H1 (cell line): ENCODE data around the gene MUC22. TPM values are rescaled to one million over a fixed set of nuclear protein-coding genes. Genes with fewer than 3 reads are reported as not detected.

Experiments
- EZH2 ChIP-seq: fragments of 200-600 bp; sonication (generic); IDR thresholded peaks from 2 replicates; pipeline ENCODE4 v1.7.1; 2012; ENCODE audit warnings: low read depth, mild to moderate bottlenecking, moderate library complexity, low read length, inconsistent platforms; ENCODE audit not compliant: severe bottlenecking
- GABPA ChIP-seq: IDR thresholded peaks from 2 replicates; pipeline ENCODE4 v1.6.1; 2011; ENCODE audit warnings: mild to moderate bottlenecking, low read length, moderate library complexity, borderline replicate concordance; ENCODE audit not compliant: insufficient read depth
- HDAC6 ChIP-seq: IDR thresholded peaks from one replicate; pipeline ENCODE4 v1.7.1; 2012; ENCODE audit warnings: low read depth, mild to moderate bottlenecking, inconsistent platforms, low read length, moderate library complexity
- polyA plus RNA-seq, 7 experiments: library from polyadenylated mRNA; depleted of rRNA in 3 of 7; stranded (reverse) in 5 of 7; unstranded in 2 of 7; fragments of >200 nt in 5 of 7; fragments of 200-250 nt in 2 of 7; gene quantifications; 1 replicate in 5 of 7; 2 replicates in 1 of 7; 4 replicates in 1 of 7; pipeline versions ENCODE4 v1.2.1 to v1.2.3, GENCODE V29; 2011 to 2013; ENCODE audit warnings: missing spikeins in 2 of 7, mixed read lengths in 2 of 7
- total RNA-seq: library from RNA; stranded (reverse); fragmentation: NEBNext Ultra II Directional; extraction: Animal tissue kit (Norgen Biotek cat#: 25700); gene quantifications from 2 replicates; pipeline ENCODE4 v1.2.1, GENCODE V29; 2021
- TF ChIP-seq, protein P1 (sequence below): fragments of 300-600 bp; sonication (generic); IDR thresholded peaks from 2 replicates; pipeline ENCODE4 v1.7.1; 2012; ENCODE audit warnings: low read length, moderate library complexity, mild to moderate bottlenecking, inconsistent platforms; ENCODE audit not compliant: insufficient replicate concordance

The MUC22 gene
- total and polyA plus RNA-seq, 2 of the 8 experiments (the other 6 are each of a cell fraction or from before 2014, with no cell fraction given): 0.02 TPM; not detected in 1

DNA sequence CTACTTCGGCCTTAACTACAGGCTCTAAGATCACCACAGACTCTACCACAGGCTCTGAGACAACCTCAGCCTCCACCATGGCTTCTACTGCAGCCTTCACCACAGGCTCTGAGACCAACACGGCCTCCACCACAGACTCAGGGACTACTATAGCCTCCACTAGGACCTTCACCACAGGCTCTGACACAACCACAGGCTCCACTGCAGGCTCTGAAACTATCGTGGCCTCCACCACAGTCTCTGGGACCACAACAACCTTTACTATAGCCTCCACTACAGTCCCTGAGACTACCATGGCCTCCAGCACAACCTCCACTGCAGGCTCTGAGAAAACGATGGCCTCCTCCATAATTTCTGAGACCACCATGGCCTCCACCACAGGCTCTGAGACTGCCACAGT is 15.3 kb downstream of the MUC22 start (continued):
- TF ChIP-seq, protein P1, sequence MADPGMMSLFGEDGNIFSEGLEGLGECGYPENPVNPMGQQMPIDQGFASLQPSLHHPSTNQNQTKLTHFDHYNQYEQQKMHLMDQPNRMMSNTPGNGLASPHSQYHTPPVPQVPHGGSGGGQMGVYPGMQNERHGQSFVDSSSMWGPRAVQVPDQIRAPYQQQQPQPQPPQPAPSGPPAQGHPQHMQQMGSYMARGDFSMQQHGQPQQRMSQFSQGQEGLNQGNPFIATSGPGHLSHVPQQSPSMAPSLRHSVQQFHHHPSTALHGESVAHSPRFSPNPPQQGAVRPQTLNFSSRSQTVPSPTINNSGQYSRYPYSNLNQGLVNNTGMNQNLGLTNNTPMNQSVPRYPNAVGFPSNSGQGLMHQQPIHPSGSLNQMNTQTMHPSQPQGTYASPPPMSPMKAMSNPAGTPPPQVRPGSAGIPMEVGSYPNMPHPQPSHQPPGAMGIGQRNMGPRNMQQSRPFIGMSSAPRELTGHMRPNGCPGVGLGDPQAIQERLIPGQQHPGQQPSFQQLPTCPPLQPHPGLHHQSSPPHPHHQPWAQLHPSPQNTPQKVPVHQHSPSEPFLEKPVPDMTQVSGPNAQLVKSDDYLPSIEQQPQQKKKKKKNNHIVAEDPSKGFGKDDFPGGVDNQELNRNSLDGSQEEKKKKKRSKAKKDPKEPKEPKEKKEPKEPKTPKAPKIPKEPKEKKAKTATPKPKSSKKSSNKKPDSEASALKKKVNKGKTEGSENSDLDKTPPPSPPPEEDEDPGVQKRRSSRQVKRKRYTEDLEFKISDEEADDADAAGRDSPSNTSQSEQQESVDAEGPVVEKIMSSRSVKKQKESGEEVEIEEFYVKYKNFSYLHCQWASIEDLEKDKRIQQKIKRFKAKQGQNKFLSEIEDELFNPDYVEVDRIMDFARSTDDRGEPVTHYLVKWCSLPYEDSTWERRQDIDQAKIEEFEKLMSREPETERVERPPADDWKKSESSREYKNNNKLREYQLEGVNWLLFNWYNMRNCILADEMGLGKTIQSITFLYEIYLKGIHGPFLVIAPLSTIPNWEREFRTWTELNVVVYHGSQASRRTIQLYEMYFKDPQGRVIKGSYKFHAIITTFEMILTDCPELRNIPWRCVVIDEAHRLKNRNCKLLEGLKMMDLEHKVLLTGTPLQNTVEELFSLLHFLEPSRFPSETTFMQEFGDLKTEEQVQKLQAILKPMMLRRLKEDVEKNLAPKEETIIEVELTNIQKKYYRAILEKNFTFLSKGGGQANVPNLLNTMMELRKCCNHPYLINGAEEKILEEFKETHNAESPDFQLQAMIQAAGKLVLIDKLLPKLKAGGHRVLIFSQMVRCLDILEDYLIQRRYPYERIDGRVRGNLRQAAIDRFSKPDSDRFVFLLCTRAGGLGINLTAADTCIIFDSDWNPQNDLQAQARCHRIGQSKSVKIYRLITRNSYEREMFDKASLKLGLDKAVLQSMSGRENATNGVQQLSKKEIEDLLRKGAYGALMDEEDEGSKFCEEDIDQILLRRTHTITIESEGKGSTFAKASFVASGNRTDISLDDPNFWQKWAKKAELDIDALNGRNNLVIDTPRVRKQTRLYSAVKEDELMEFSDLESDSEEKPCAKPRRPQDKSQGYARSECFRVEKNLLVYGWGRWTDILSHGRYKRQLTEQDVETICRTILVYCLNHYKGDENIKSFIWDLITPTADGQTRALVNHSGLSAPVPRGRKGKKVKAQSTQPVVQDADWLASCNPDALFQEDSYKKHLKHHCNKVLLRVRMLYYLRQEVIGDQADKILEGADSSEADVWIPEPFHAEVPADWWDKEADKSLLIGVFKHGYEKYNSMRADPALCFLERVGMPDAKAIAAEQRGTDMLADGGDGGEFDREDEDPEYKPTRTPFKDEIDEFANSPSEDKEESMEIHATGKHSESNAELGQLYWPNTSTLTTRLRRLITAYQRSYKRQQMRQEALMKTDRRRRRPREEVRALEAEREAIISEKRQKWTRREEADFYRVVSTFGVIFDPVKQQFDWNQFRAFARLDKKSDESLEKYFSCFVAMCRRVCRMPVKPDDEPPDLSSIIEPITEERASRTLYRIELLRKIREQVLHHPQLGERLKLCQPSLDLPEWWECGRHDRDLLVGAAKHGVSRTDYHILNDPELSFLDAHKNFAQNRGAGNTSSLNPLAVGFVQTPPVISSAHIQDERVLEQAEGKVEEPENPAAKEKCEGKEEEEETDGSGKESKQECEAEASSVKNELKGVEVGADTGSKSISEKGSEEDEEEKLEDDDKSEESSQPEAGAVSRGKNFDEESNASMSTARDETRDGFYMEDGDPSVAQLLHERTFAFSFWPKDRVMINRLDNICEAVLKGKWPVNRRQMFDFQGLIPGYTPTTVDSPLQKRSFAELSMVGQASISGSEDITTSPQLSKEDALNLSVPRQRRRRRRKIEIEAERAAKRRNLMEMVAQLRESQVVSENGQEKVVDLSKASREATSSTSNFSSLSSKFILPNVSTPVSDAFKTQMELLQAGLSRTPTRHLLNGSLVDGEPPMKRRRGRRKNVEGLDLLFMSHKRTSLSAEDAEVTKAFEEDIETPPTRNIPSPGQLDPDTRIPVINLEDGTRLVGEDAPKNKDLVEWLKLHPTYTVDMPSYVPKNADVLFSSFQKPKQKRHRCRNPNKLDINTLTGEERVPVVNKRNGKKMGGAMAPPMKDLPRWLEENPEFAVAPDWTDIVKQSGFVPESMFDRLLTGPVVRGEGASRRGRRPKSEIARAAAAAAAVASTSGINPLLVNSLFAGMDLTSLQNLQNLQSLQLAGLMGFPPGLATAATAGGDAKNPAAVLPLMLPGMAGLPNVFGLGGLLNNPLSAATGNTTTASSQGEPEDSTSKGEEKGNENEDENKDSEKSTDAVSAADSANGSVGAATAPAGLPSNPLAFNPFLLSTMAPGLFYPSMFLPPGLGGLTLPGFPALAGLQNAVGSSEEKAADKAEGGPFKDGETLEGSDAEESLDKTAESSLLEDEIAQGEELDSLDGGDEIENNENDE: no peak
- no peak for TF ChIP-seq HDAC6
- TF ChIP-seq EZH2: no peak
- TF ChIP-seq GABPA: no peak
